Measurements from ENCODE around the gene ZFYVE28.

Gene ZFYVE28

DNA sequence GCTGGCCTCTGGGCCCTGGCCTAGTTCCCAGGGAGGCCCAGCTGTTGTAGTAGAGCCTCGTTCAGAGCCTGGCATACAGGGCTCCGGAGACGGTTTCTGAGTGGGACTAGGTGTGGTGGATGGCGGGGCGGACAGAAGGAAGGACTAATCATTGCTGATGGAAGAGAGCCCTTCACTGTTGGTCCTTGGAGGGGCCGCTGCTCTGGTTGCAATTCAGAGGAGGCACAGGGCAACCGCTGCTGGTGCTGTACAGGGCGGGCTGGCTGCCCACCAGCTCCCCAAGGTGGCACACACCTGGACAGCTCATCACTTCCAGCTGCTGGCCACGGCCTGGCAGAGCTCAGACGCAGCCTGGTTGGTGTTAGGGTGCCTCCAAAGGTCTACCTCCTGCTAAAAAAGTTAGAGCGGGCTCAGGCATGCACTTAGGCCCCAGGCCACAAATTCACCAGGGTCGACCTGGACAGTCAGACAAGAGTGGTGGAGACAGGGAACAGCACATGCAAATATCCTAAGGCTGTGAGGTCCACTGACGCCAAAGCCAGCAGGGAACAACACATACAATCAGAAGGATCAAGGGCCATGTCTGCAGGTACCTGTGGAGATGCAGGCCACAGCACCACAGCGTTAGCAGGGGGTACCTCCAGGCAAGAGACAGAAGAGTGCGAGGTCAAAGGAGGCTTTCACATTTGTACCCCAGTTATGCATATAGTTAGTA lies 43.0 kb upstream of the ZFYVE28 start:
- TF ChIP-seq POLR2AphosphoS5 (IDR thresholded peaks at IDR 0.05; ENCODE audit: low read depth, low read length): no peak
- TF ChIP-seq TAF1 (IDR thresholded peaks at IDR 0.05; ENCODE audit: borderline replicate concordance, insufficient read depth, low read length): no peak
- no peak for TF ChIP-seq SIN3A (IDR thresholded peaks at IDR 0.05; ENCODE audit: borderline replicate concordance, insufficient read depth, low read length)
- no peak for TF ChIP-seq FOXP2 (optimal IDR thresholded peaks at IDR 0.05; ENCODE audit: borderline replicate concordance, extremely low read depth, extremely low read length, insufficient read depth)
- TF ChIP-seq, protein P1, sequence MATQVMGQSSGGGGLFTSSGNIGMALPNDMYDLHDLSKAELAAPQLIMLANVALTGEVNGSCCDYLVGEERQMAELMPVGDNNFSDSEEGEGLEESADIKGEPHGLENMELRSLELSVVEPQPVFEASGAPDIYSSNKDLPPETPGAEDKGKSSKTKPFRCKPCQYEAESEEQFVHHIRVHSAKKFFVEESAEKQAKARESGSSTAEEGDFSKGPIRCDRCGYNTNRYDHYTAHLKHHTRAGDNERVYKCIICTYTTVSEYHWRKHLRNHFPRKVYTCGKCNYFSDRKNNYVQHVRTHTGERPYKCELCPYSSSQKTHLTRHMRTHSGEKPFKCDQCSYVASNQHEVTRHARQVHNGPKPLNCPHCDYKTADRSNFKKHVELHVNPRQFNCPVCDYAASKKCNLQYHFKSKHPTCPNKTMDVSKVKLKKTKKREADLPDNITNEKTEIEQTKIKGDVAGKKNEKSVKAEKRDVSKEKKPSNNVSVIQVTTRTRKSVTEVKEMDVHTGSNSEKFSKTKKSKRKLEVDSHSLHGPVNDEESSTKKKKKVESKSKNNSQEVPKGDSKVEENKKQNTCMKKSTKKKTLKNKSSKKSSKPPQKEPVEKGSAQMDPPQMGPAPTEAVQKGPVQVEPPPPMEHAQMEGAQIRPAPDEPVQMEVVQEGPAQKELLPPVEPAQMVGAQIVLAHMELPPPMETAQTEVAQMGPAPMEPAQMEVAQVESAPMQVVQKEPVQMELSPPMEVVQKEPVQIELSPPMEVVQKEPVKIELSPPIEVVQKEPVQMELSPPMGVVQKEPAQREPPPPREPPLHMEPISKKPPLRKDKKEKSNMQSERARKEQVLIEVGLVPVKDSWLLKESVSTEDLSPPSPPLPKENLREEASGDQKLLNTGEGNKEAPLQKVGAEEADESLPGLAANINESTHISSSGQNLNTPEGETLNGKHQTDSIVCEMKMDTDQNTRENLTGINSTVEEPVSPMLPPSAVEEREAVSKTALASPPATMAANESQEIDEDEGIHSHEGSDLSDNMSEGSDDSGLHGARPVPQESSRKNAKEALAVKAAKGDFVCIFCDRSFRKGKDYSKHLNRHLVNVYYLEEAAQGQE (IDR thresholded peaks at IDR 0.05; ENCODE audit: insufficient read depth in 1 of 2, low read depth in 2 of 2, low read length in 2 of 2): no peak

DNA sequence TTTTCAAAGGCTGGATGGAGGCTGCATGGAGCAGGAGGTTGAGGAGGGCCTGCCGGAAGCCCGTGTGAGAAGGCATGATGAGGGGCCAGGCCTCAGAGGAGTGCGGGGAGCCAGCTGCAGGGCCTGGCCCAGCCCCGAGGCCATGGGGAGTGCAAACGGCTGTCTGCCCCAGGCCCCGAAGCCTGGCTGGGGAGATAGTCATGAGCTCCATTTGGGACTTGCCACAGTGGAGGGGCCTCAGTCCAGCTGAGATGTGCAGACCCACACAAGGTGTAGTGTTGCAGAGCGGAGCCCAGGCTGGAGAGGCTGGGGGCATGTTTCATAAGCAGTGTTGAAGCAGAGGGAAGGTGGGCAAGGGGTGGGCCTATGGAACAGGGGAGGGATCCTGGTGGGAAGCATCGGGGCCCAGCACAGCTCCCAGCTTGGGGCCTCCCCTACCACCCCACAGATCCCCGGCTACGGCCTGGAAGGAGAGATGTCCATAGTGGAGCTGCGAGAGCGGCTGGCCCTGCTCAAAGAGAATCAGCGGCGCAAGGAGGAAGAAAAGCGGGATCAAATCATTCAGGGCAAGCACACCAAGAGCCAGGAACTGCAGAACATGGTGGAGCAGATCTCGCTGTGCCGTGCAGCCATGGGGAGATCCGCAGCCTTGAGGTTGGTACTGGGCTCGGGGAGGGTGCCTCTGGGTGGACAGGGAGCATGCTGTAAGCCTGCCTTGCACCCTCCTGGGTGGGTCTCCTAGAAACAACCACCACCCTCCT lies 41.3 kb upstream of the ZFYVE28 start:
- TF ChIP-seq, protein P1 (IDR thresholded peaks at IDR 0.05; ENCODE audit: insufficient read depth in 1 of 2, low read depth in 2 of 2, low read length in 2 of 2): no peak
- TF ChIP-seq POLR2AphosphoS5 (IDR thresholded peaks at IDR 0.05; ENCODE audit: low read depth, low read length): no peak
- no peak for TF ChIP-seq SIN3A (IDR thresholded peaks at IDR 0.05; ENCODE audit: borderline replicate concordance, insufficient read depth, low read length)
- no peak for TF ChIP-seq FOXP2 (optimal IDR thresholded peaks at IDR 0.05; ENCODE audit: borderline replicate concordance, extremely low read depth, extremely low read length, insufficient read depth)
- no peak for TF ChIP-seq TAF1 (IDR thresholded peaks at IDR 0.05; ENCODE audit: borderline replicate concordance, insufficient read depth, low read length)

DNA sequence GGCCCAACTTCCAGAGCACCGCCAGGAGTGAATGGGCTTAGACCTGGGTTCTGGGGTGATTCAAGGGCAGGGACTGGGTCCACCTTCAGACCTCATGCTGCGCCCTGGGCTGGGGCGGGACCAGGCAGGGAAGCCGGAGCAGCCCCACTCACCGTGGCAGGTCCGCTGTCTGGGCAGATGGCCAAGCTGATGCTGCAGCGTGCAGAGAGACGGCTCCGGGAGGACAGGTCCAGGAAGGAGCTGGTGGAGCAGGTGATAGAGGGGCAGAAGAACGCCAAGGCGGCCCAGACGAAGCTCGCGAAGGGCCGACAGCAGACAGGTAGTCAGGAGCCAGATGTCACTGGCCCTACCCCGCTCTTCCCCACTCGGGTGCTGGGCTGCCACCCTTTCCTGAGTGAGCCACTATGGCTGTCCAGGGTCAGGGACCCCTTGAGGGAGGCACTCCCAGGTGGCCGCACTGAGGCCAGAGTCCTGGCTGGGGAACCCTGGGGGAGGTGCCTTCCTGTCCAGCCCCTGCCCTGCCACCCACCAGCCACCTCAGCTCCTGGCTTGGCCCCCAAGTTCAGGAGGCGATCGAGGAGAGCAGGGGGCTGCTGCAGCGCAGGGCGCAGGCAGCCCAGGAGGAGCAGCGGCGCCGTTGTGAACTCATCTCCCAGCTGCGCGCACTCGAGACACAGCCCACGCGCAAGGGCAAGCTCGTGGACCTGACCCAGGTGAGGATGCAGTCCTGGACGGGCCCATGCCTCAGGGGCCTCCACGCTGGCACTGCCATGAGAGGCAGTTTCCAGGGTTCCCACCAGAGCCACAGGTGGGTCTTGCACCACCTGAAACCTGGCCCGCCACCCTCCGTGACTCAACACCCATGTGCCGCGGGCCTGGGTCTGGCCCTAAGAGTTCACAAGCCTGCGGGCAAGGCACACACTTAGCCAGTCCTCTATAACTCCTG lies 40.4 kb upstream of the ZFYVE28 start:
- TF ChIP-seq POLR2AphosphoS5 (IDR thresholded peaks at IDR 0.05; ENCODE audit: low read depth, low read length): no peak
- TF ChIP-seq, protein P1 (IDR thresholded peaks at IDR 0.05; ENCODE audit: insufficient read depth in 1 of 2, low read depth in 2 of 2, low read length in 2 of 2): no peak
- no peak for TF ChIP-seq SIN3A (IDR thresholded peaks at IDR 0.05; ENCODE audit: borderline replicate concordance, insufficient read depth, low read length)
- TF ChIP-seq TAF1 (IDR thresholded peaks at IDR 0.05; ENCODE audit: borderline replicate concordance, insufficient read depth, low read length): no peak
- TF ChIP-seq FOXP2 (optimal IDR thresholded peaks at IDR 0.05; ENCODE audit: borderline replicate concordance, extremely low read depth, extremely low read length, insufficient read depth): no peak

DNA sequence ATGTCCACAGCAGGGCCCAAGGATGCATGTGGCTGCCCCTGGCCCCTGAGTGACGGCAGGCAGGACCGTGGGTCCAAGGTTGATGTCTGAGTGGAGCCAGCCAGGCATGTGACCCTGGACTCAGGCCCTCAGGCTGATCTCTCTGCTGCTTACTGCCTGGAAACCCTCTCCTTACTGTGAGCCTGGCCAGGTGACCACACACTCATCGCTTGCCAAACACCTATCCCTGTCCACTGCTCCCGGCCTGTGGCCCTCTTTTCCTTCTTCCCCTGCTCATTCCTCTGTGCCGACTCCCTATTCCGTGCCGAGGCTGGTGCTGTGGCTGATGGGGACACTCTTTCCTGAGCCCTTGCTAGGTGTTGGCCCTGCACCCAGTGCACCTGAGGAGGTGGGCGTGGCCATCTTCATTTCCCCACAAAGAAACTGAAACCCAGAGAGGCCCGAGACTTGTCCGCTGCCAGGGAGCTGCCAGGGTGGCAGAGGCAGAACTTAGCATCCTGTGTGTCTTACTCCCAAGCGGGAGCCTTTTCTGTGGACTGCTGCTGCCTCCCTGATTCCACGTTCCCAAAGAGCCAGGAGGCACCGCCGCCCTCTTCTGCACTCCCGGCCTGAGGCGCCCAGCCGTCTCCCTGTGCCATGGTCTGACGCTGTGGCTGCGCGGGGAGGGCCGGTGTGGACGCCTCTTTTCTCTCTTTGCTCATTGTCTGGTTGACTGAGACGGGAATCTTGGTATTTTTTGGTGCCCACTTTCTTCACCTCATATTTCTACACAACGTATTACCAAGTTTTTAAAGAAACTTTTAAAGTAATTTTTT lies 39.2 kb upstream of the ZFYVE28 start:
- TF ChIP-seq SIN3A (IDR thresholded peaks at IDR 0.05; ENCODE audit: borderline replicate concordance, insufficient read depth, low read length) (no peak), FOXP2 (optimal IDR thresholded peaks at IDR 0.05; ENCODE audit: borderline replicate concordance, extremely low read depth, extremely low read length, insufficient read depth) (no peak), TAF1 (IDR thresholded peaks at IDR 0.05; ENCODE audit: borderline replicate concordance, insufficient read depth, low read length) (no peak), POLR2AphosphoS5 (IDR thresholded peaks at IDR 0.05; ENCODE audit: low read depth, low read length) (no peak)
- TF ChIP-seq, protein P1 (IDR thresholded peaks at IDR 0.05; ENCODE audit: insufficient read depth in 1 of 2, low read depth in 2 of 2, low read length in 2 of 2): no peak
